Endothelial cell of umbilical vein (primary cell): Measurements from ENCODE around the gene DLGAP1.

Experiments used
- EZH2 ChIP-seq: IDR thresholded peaks from 2 replicates; pipeline ENCODE4 v1.6.1; 2012; ENCODE audit warnings: borderline replicate concordance, low read depth, mild to moderate bottlenecking, moderate library complexity, low read length, inconsistent platforms; ENCODE audit not compliant: severe bottlenecking
- GATA2 ChIP-seq: IDR thresholded peaks from 2 replicates; pipeline ENCODE4 v1.7.0; 2011; ENCODE audit warnings: low read depth, mild to moderate bottlenecking, moderate library complexity, mixed read lengths, low read length; ENCODE audit not compliant: insufficient read length, insufficient read depth
- JUN ChIP-seq: IDR thresholded peaks from 2 replicates; pipeline ENCODE4 v1.6.1; 2011; ENCODE audit warnings: borderline replicate concordance, low read depth; ENCODE audit not compliant: insufficient read length, insufficient read depth
- MYC ChIP-seq: IDR thresholded peaks from one replicate; pipeline ENCODE4 v1.6.1; 2011; ENCODE audit warnings: mild to moderate bottlenecking, low read depth, low read length
- POLR2A ChIP-seq: IDR thresholded peaks from 2 replicates; pipeline ENCODE4 v1.6.1; 2012; ENCODE audit warnings: low read depth, mild to moderate bottlenecking, control low read depth, low read length
- POLR2AphosphoS5 ChIP-seq: IDR thresholded peaks from 2 replicates; pipeline ENCODE4 v1.6.1; 2012; ENCODE audit warnings: low read depth, mild to moderate bottlenecking, control low read depth, low read length, moderate library complexity; ENCODE audit not compliant: insufficient read depth
- TF ChIP-seq, protein P1 (sequence below), 2 donors: IDR thresholded peaks; 1 replicate in 1 of 2; 2 replicates in 1 of 2; pipeline ENCODE4 v1.5.1; 2011; ENCODE audit warnings: low read length in 2 of 2, mild to moderate bottlenecking in 2 of 2, moderate library complexity in 2 of 2, control low read depth in 1 of 2, inconsistent platforms in 1 of 2, low read depth in 1 of 2; ENCODE audit not compliant: insufficient read depth in 1 of 2; ENCODE audit errors: extremely low read depth in 1 of 2
- TF ChIP-seq, protein P2 (sequence below): IDR thresholded peaks from 2 replicates; pipeline ENCODE4 v1.6.1; 2011; ENCODE audit not compliant: insufficient read depth, insufficient read length

DNA sequence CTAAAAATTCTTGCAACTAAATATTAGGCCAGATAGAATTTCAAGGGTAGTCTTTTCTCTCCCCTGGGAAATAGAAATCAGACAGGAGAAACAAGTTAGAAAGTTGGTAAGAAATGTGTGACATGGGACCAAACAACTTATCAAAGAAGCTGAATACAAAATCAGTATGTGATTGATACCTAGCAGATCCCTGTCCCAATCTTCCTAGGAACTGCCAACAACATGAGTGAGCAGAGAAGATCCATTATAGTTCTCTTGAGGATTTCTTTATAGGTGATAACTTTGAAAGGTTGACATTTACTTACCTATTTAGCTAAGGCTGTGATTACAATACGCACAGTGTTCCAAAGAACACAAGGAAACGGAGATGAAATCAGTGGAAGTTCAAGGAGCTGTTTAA is 162.4 kb downstream of the DLGAP1 start:
- TF ChIP-seq, protein P1, sequence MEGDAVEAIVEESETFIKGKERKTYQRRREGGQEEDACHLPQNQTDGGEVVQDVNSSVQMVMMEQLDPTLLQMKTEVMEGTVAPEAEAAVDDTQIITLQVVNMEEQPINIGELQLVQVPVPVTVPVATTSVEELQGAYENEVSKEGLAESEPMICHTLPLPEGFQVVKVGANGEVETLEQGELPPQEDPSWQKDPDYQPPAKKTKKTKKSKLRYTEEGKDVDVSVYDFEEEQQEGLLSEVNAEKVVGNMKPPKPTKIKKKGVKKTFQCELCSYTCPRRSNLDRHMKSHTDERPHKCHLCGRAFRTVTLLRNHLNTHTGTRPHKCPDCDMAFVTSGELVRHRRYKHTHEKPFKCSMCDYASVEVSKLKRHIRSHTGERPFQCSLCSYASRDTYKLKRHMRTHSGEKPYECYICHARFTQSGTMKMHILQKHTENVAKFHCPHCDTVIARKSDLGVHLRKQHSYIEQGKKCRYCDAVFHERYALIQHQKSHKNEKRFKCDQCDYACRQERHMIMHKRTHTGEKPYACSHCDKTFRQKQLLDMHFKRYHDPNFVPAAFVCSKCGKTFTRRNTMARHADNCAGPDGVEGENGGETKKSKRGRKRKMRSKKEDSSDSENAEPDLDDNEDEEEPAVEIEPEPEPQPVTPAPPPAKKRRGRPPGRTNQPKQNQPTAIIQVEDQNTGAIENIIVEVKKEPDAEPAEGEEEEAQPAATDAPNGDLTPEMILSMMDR (IDR thresholded peaks at IDR 0.05; ENCODE audit: extremely low read depth in 1 of 2, insufficient read depth in 1 of 2, low read depth in 1 of 2, low read length in 2 of 2) = no peak
- TF ChIP-seq MYC (no peak), POLR2AphosphoS5 (no peak), POLR2A (no peak), JUN (no peak), GATA2 (no peak), EZH2 (no peak)
- TF ChIP-seq, protein P2, sequence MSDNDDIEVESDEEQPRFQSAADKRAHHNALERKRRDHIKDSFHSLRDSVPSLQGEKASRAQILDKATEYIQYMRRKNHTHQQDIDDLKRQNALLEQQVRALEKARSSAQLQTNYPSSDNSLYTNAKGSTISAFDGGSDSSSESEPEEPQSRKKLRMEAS = no peak
